Ectodermal cell (in vitro differentiated cells): ENCODE data around the gene GDF15.

Experiments
- H3K27ac ChIP-seq: 2 replicates; pipeline ENCODE4 v1.7.0; 2013; ENCODE audit warnings: mild to moderate bottlenecking, low read depth, low read length; ENCODE audit not compliant: insufficient read depth, poor library complexity, severe bottlenecking
- H3K27me3 ChIP-seq: 2 replicates; pipeline ENCODE4 v1.7.0; 2013; ENCODE audit warnings: mild to moderate bottlenecking, low read length; ENCODE audit not compliant: insufficient read depth, control insufficient read depth, poor library complexity, severe bottlenecking
- H3K36me3 ChIP-seq: one replicate; pipeline ENCODE4 v1.7.0; 2013; ENCODE audit warnings: low read length; ENCODE audit not compliant: control insufficient read depth, insufficient read depth
- H3K4me1 ChIP-seq: one replicate; pipeline ENCODE4 v1.7.0; 2013; ENCODE audit warnings: low read length; ENCODE audit not compliant: control insufficient read depth, insufficient read depth
- H3K4me3 ChIP-seq: 2 replicates; pipeline ENCODE4 v1.7.0; 2013; ENCODE audit warnings: low read depth, low read length, control low read depth; ENCODE audit not compliant: insufficient read depth
- H3K9me3 ChIP-seq: 2 replicates; pipeline ENCODE4 v1.7.0; 2013; ENCODE audit warnings: mild to moderate bottlenecking, low read length, moderate library complexity; ENCODE audit not compliant: control insufficient read depth
- WGBS, 2 experiments: methylation state at CpG; one replicate each; pipeline ENCODE4 v1.1.7; 2013; ENCODE audit warnings: missing lambda C conversion rate in 2 of 2; 5-methylcytosine and 5-hydroxymethylcytosine counted together

The GDF15 gene

GRCh38 chr19:18436671-18437490 is 50.9 kb downstream of the GDF15 start:
- H3K4me1 ChIP-seq, result peaks cover 47% of the 10 kb centered on the region
- H3K27me3 ChIP-seq, result no peaks in the 10 kb centered on the region
- 30 to 31% methylated on average over 62 to 64 of the region's 67 CpGs for WGBS, 2 experiments
- no peaks in the 10 kb centered on the region for H3K9me3 ChIP-seq
- peaks cover 16% of the 10 kb centered on the region for H3K36me3 ChIP-seq
- H3K27ac ChIP-seq, result no peak overlapping the region
- H3K4me3 ChIP-seq, result peak overlapping the region; percentile 60

- 0 to 1% methylated on average over 94 to 95 of the region's 99 CpGs for WGBS, 2 experiments
- peaks cover 16% of the 10 kb centered on the region for H3K36me3 ChIP-seq
- peaks cover 41% of the 10 kb centered on the region for H3K4me1 ChIP-seq
- H3K27me3 ChIP-seq, result no peaks in the 10 kb centered on the region
- H3K27ac ChIP-seq, result peak within 1 kb of the TSS; percentile 87
- H3K4me3 ChIP-seq, result peak within 1 kb of the TSS; percentile 60
- no peaks in the 10 kb centered on the region for H3K9me3 ChIP-seq
These were observed 51.8 kb downstream of the GDF15 start, which contains the start of gene ISYNA1 for GRCh38 chr19:18437491-18438330. ISYNA1 (minus strand) TSS chr19:18438133; CDS start chr19:18437979, 154 bp downstream.

- Histone ChIP-seq H3K27me3 (no peaks in the 10 kb centered on the region), H3K36me3 (peaks cover 16% of the 10 kb centered on the region), H3K9me3 (no peaks in the 10 kb centered on the region), H3K4me3 (peak overlapping the region; percentile 60), H3K4me1 (peaks cover 34% of the 10 kb centered on the region), H3K27ac (peak overlapping the region; percentile 87)
- 7 to 9% methylated on average over 24 of the region's 24 CpGs for WGBS, 2 experiments
These were observed 52.5 kb downstream of the GDF15 start for GRCh38 chr19:18438331-18439024.
